Ishikawa (cell line): ENCODE results near the gene CARD11.

Experiments
- RAD21 ChIP-seq: IDR thresholded peaks from 2 replicates; pipeline ENCODE4 v1.6.1; 2012; ENCODE audit warnings: low read depth
- TAF1 ChIP-seq: IDR thresholded peaks from 2 replicates; pipeline ENCODE4 v1.6.1; 2012; ENCODE audit warnings: low read depth, mild to moderate bottlenecking

GRCh38 chr7:2918406-2918805 lies 125.3 kb downstream of the CARD11 start:
- no peak for TF ChIP-seq RAD21
- TF ChIP-seq TAF1, result no peak
